GM23248 (cell line): ENCODE measurements around the gene CRTC3. TPM values are rescaled to one million over a fixed set of nuclear protein-coding genes. Genes with fewer than 3 reads are reported as not detected.
A peak's percentile ranks its signal among the peaks of the same experiment; 100 is the strongest.

ENCODE experiments used
- DNase-seq: peaks from one replicate; pipeline ENCODE4 v3.0.0-alpha.2; 2015
- H2AFZ ChIP-seq: fragments of 200-600 bp; sonication (generic); 2 replicates; pipeline ENCODE4 v1.6.1; 2016; ENCODE audit warnings: antibody characterized with exemption
- H3F3A ChIP-seq: fragments of 200-600 bp; sonication (generic); 2 replicates; pipeline ENCODE4 v1.6.1; 2016; ENCODE audit warnings: mild to moderate bottlenecking, antibody characterized with exemption, mixed run types; ENCODE audit not compliant: insufficient read depth
- H3K27ac ChIP-seq: fragments of 200-600 bp; sonication (generic); 2 replicates; pipeline ENCODE4 v1.5.1; 2016; ENCODE audit warnings: mild to moderate bottlenecking
- H3K27me3 ChIP-seq: fragments of 200-600 bp; sonication (generic); replicated peaks from 2 replicates; pipeline ENCODE4 v1.6.1; 2016; ENCODE audit warnings: mild to moderate bottlenecking; ENCODE audit not compliant: insufficient read depth
- H3K36me3 ChIP-seq: fragments of 200-600 bp; sonication (generic); 2 replicates; pipeline ENCODE4 v1.6.1; 2016; ENCODE audit warnings: low read depth, mild to moderate bottlenecking
- H3K4me1 ChIP-seq: fragments of 200-600 bp; sonication (generic); 2 replicates; pipeline ENCODE4 v1.6.1; 2016; ENCODE audit warnings: mild to moderate bottlenecking; ENCODE audit not compliant: insufficient read depth
- H3K4me2 ChIP-seq: fragments of 200-600 bp; sonication (generic); one replicate; pipeline ENCODE4 v1.6.1; 2016; ENCODE audit warnings: mild to moderate bottlenecking; ENCODE audit not compliant: unreplicated experiment
- H3K4me3 ChIP-seq: fragments of 200-600 bp; sonication (generic); 2 replicates; pipeline ENCODE4 v1.5.1; 2016; ENCODE audit warnings: mild to moderate bottlenecking
- H3K79me2 ChIP-seq: fragments of 200-600 bp; sonication (generic); 2 replicates; pipeline ENCODE4 v1.6.1; 2016; ENCODE audit warnings: mild to moderate bottlenecking; ENCODE audit not compliant: insufficient read depth
- H3K9ac ChIP-seq: fragments of 200-600 bp; sonication (generic); 2 replicates; pipeline ENCODE4 v1.6.1; 2016; ENCODE audit warnings: mild to moderate bottlenecking
- H3K9me2 ChIP-seq: fragments of 200-600 bp; sonication (generic); 2 replicates; pipeline ENCODE4 v1.6.1; 2016; ENCODE audit warnings: mixed run types, mild to moderate bottlenecking, moderate library complexity; ENCODE audit not compliant: insufficient read depth
- H3K9me3 ChIP-seq: fragments of 200-600 bp; sonication (generic); one replicate; pipeline ENCODE4 v1.6.1; 2017; ENCODE audit warnings: low read depth
- H4K20me1 ChIP-seq: fragments of 200-600 bp; sonication (generic); 2 replicates; pipeline ENCODE4 v1.6.0; 2016; ENCODE audit not compliant: insufficient read depth
- EZH2 ChIP-seq: fragments of 200-600 bp; sonication (generic); IDR thresholded peaks from 2 replicates; pipeline ENCODE4 v1.6.1; 2018; ENCODE audit warnings: antibody characterized with exemption, mild to moderate bottlenecking; ENCODE audit not compliant: insufficient read depth, poor library complexity, severe bottlenecking
- EZH2phosphoT487 ChIP-seq: fragments of 200-600 bp; sonication (generic); IDR thresholded peaks from 2 replicates; pipeline ENCODE4 v1.6.1; 2018; ENCODE audit warnings: antibody characterized with exemption, moderate library complexity, mild to moderate bottlenecking, low read depth; ENCODE audit not compliant: insufficient read depth
- WGBS, 2 experiments: methylation state at CpG; one replicate each; pipeline ENCODE4 v1.1.6; 2015 to 2017; ENCODE audit warnings: low lambda C conversion rate in 2 of 2, low coverage in 1 of 2; ENCODE audit errors: missing lambda C conversion rate in 2 of 2; 5-methylcytosine and 5-hydroxymethylcytosine counted together
- in situ Hi-C: fragments of 300-500 bp; cut with MboI; formaldehyde crosslinking; loops from 2 replicates; pipeline ENCODE4 v1.15.0; 2020
- polyA plus RNA-seq: library from polyadenylated mRNA; unstranded; fragments of >200 nt; fragmentation: Nextera tagmentation; extraction: Ambion mirVana; gene quantifications from 2 replicates; pipeline ENCODE4 v1.2.1, GENCODE V29; 2016
- total RNA-seq: library from RNA; depleted of rRNA; stranded (reverse); fragments of >200 nt; shearing (Covaris generic); gene quantifications from 2 replicates; pipeline ENCODE4 v1.2.3, GENCODE V29; 2014

CRTC3 gene
- total and polyA plus RNA-seq, 2 experiments from 2014 or later, result 18.1 to 18.6 TPM

DNA sequence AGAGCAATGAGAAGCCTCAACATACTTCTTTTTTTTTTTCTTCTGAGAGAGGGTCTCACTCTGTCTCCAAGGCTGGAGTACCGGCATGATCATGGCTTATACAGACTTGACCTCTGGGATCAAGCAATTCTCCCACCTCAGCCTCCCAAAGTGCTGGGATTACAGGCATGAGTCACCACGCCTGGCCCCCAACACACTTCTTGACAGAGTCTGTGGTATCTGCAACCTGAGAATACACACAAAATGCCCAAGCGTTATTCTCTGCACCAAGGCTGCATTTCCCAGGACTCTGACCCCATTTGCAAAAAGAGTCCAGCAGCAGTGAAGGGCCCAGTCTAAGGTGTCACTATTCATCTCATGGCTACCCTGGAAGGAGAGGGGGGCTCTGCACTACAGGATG, 144.8 kb downstream of the CRTC3 start:
- TF ChIP-seq EZH2phosphoT487, result no peak
- no peak for TF ChIP-seq EZH2
- in situ Hi-C loops, result no loop called here
- DNase-seq, result no peak

DNA sequence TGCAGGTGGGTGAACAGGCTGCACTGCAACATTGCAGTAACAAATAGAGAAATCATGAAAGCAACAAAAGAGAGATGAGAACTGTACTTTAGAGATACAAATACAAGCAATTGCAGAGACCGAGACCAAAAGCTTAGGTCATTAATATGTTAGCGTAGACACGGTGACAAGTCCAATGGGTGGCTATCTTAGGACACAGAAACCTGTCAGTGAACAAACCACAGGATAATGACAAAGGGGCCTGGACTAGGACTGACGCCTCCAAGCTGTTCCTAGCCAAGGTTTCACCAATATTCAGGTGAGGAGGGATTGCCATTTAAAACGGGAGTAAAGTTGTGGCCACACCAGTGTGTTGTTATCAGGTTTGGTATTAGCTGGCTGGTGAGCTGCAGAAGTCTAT, 145.7 kb downstream of the CRTC3 start:
- 87 to 92% methylated on average over 5 of the region's 5 CpGs for WGBS, 2 experiments
- no peak overlapping the region for H3K9ac ChIP-seq
- TF ChIP-seq EZH2phosphoT487, result no peak
- TF ChIP-seq EZH2, result no peak
- H3K4me2 ChIP-seq, result no peak overlapping the region
- no peaks in the 10 kb centered on the region for H3K27me3 ChIP-seq
- H3K4me3 ChIP-seq, result no peak overlapping the region
- H2AFZ ChIP-seq, result no peak overlapping the region
- H3K9me2 ChIP-seq, result no peaks in the 10 kb centered on the region
- no peaks in the 10 kb centered on the region for H3K9me3 ChIP-seq
- DNase-seq, result no peak
- peaks cover 7% of the 10 kb centered on the region for H3K4me1 ChIP-seq
- no peaks in the 10 kb centered on the region for H4K20me1 ChIP-seq
- H3K79me2 ChIP-seq, result no peaks in the 10 kb centered on the region
- in situ Hi-C loops, result no loop called here
- H3K36me3 ChIP-seq, result no peaks in the 10 kb centered on the region
- peaks cover 9% of the 10 kb centered on the region for H3F3A ChIP-seq
- no peak overlapping the region for H3K27ac ChIP-seq

More for the DNA sequence above, 144.8 kb downstream of the CRTC3 start:
- Histone ChIP-seq H3K4me1 (no peaks in the 10 kb centered on the region), H3K27me3 (no peaks in the 10 kb centered on the region), H3K79me2 (no peaks in the 10 kb centered on the region), H3K4me3 (no peak overlapping the region), H2AFZ (no peak overlapping the region), H3K4me2 (no peak overlapping the region), H3K9me3 (no peaks in the 10 kb centered on the region), H3K27ac (no peak overlapping the region), H3F3A (peaks cover under 1% of the 10 kb centered on the region; the same call in 1 of the 2 replicates), H4K20me1 (no peaks in the 10 kb centered on the region), H3K36me3 (no peaks in the 10 kb centered on the region), H3K9ac (no peak overlapping the region), H3K9me2 (no peaks in the 10 kb centered on the region)
- 82 to 93% methylated on average over 3 of the region's 3 CpGs for whole genome bisulfite sequencing, 2 experiments

DNA sequence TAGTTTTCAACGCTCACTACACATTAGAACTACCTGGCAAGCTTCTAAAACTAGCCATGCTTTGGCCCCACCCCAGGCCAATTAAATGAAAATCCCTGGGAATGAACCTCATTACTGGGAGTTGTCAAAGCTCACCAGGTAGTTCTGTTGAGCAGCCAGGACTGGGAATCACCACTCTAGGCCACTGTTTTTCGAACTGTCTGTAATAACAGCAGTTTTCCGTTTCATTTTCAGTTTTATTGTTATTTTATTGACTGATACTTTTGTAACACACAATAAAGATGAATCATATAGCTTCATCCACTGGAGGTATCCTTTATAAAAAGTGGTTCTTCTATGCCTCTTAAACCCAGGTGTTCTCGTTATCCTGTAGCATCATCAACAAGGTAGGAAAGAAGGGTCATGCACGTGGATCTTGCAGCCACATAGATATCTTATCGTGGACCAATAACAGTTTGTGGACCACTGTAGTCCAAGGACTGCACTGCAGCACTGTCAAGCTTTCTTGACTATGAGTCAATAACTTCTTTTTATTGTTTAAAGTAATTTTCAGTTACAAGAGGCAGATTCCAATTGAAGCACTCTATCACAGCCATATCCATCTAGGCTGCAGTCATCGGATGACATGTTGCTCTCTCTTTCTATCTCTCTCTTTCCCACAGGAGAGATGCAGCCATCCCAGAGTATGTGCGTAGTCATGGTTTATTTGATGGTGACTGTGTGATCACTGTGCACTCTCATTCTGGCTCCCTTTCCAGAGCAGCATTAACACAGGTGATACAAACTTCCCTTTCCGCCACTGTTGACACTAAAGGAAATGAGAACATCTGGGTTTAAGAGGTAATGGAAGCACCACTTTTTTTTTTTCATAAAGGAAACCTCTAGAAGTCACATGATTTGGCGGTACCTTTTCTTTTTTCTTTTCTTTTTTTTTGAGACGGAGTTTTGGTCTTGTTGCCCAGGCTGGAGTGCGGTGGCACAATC, 148.4 kb downstream of the CRTC3 start:
- H2AFZ ChIP-seq, result no peak overlapping the region
- TF ChIP-seq EZH2 (no peak), EZH2phosphoT487 (no peak)
- DNase-seq, result no peak

GRCh38 chr15:90679959-90680358, 150.2 kb downstream of the CRTC3 start:
- no peaks in the 10 kb centered on the region for H3K9me3 ChIP-seq
- H3K27me3 ChIP-seq, result no peaks in the 10 kb centered on the region
- no peak for DNase-seq
- H3K4me3 ChIP-seq, result no peak overlapping the region
- in situ Hi-C loops, result no loop called here
- no peaks in the 10 kb centered on the region for H4K20me1 ChIP-seq
- WGBS, 2 experiments, result 4 to 8% methylated on average over 3 of the region's 3 CpGs
- no peak overlapping the region for H2AFZ ChIP-seq
- H3K4me1 ChIP-seq, result peaks cover 22% of the 10 kb centered on the region
- H3K9ac ChIP-seq, result peak overlapping the region; percentile 30; the same call in 1 of the 2 replicates
- TF ChIP-seq EZH2 (no peak), EZH2phosphoT487 (no peak)
- no peaks in the 10 kb centered on the region for H3K79me2 ChIP-seq
- H3K27ac ChIP-seq, result peak overlapping the region; percentile 89
- H3K36me3 ChIP-seq, result no peaks in the 10 kb centered on the region
- peaks cover 25% of the 10 kb centered on the region for H3F3A ChIP-seq
- H3K9me2 ChIP-seq, result no peaks in the 10 kb centered on the region
- H3K4me2 ChIP-seq, result peak overlapping the region; percentile 65

More for the DNA sequence above, 148.4 kb downstream of the CRTC3 start:
- Histone ChIP-seq H3K9me2 (no peaks in the 10 kb centered on the region), H4K20me1 (no peaks in the 10 kb centered on the region), H3K27ac (no peak overlapping the region), H3K79me2 (no peaks in the 10 kb centered on the region), H3K9me3 (no peaks in the 10 kb centered on the region), H3K4me3 (no peak overlapping the region), H3F3A (peaks cover 25% of the 10 kb centered on the region), H3K27me3 (no peaks in the 10 kb centered on the region), H3K4me2 (no peak overlapping the region), H3K36me3 (no peaks in the 10 kb centered on the region), H3K4me1 (peaks cover 22% of the 10 kb centered on the region), H3K9ac (no peak overlapping the region)
- in situ Hi-C loops, result no loop called here
- WGBS, 2 experiments, result 97 to 98% methylated on average over 12 of the region's 12 CpGs
